B cell (primary cell): ENCODE data around the gene PRSS56. TPM values are rescaled to one million over a fixed set of nuclear protein-coding genes. Genes with fewer than 3 reads are reported as not detected.

ENCODE experiments used
- ATAC-seq: fragments of 200-7000 bp; cut with Tn5 transposase; one replicate; pipeline ENCODE4 v1.10.0; 2021; ENCODE audit warnings: low read depth, mild to moderate bottlenecking, moderate number of reproducible peaks, moderate library complexity
- CTCF ChIA-PET: fragments of 350-600 bp; sonication (Branson Sonifier 250); formaldehyde crosslinking; loops from one replicate; lab custom pipeline; 2021; ENCODE audit warnings: antibody characterized with exemption, inconsistent platforms; lab: Charles Lee
- POLR2A ChIA-PET: fragments of 350-600 bp; sonication (Branson Sonifier 250); formaldehyde crosslinking; loops from one replicate; lab custom pipeline; 2021; ENCODE audit warnings: antibody characterized with exemption; lab: Charles Lee
- DNase-seq: peaks from one replicate; pipeline ENCODE4 v3.0.0; 2013
- H2AFZ ChIP-seq: 2 replicates; pipeline ENCODE4 v1.6.1; 2012; ENCODE audit warnings: mild to moderate bottlenecking, low read depth, low read length; ENCODE audit not compliant: insufficient read depth, poor library complexity, severe bottlenecking
- H3K27ac ChIP-seq, 2 donors: 1 replicate in 1 of 2; 2 replicates in 1 of 2; pipeline ENCODE4 v1.5.1; 2012 to 2013; ENCODE audit warnings: low read length in 2 of 2, mild to moderate bottlenecking in 2 of 2, moderate library complexity in 1 of 2
- H3K27me3 ChIP-seq, 4 experiments: fragments of 200-600 bp in 1 of 4; sonication (generic) in 1 of 4; replicated peaks in 1 of 4; 1 replicate in 2 of 4; 2 replicates in 2 of 4; pipeline versions ENCODE4 v1.6.1 to v1.7.0; 2013 to 2016; ENCODE audit warnings: low read length in 3 of 4, mild to moderate bottlenecking in 2 of 4, mixed read lengths in 1 of 4, moderate library complexity in 1 of 4; ENCODE audit not compliant: insufficient read depth in 4 of 4, control insufficient read depth in 3 of 4; ENCODE audit errors: control extremely low read depth in 1 of 4
- H3K36me3 ChIP-seq, 2 experiments: replicated peaks in 1 of 2; 1 replicate in 1 of 2; 2 replicates in 1 of 2; pipeline versions ENCODE4 v1.6.1 to v1.7.1; 2013; ENCODE audit warnings: low read length in 1 of 2; ENCODE audit not compliant: insufficient read depth in 2 of 2, control insufficient read depth in 1 of 2; ENCODE audit errors: control extremely low read depth in 1 of 2, extremely low read depth in 1 of 2
- H3K4me1 ChIP-seq, 2 donors: fragments of 200-600 bp in 1 of 2; sonication (generic) in 1 of 2; 1 replicate in 1 of 2; 2 replicates in 1 of 2; pipeline versions ENCODE4 v1.5.1 to v1.6.1; 2013 to 2017; ENCODE audit warnings: low read length in 2 of 2; ENCODE audit not compliant: control insufficient read depth in 2 of 2, insufficient read depth in 2 of 2
- H3K4me2 ChIP-seq: replicated peaks from 2 replicates; pipeline ENCODE3; 2012; ENCODE audit warnings: mild to moderate bottlenecking, low read depth, low read length; ENCODE audit not compliant: poor library complexity, severe bottlenecking
- H3K4me3 ChIP-seq, 5 experiments: fragments of 200-600 bp in 1 of 5; sonication (generic) in 1 of 5; 1 replicate in 3 of 5; 2 replicates in 2 of 5; pipeline versions ENCODE4 v1.5.1 to v1.7.0; 2011 to 2016; ENCODE audit warnings: low read length in 4 of 5, mild to moderate bottlenecking in 4 of 5, low read depth in 2 of 5, control low read depth in 1 of 5, moderate library complexity in 1 of 5; ENCODE audit not compliant: insufficient read depth in 1 of 5; ENCODE audit errors: control extremely low read depth in 1 of 5, extremely low read depth in 1 of 5
- H3K79me2 ChIP-seq: fragments of 200-600 bp; sonication (generic); one replicate; pipeline ENCODE4 v1.6.0; 2016; ENCODE audit warnings: low read length; ENCODE audit not compliant: control insufficient read depth, insufficient read depth
- H3K9ac ChIP-seq: fragments of 200-600 bp; sonication (generic); 2 replicates; pipeline ENCODE4 v1.6.1; 2017; ENCODE audit warnings: mild to moderate bottlenecking, low read length, moderate library complexity
- H3K9me3 ChIP-seq, 3 donors: one replicate each; pipeline versions ENCODE4 v1.6.1 to v1.7.1; 2013; ENCODE audit warnings: low read length in 2 of 3; ENCODE audit not compliant: control insufficient read depth in 2 of 3, insufficient read depth in 1 of 3; ENCODE audit errors: control extremely low read depth in 1 of 3
- H4K20me1 ChIP-seq: 2 replicates; pipeline ENCODE4 v1.6.0; 2012; ENCODE audit warnings: mild to moderate bottlenecking, low read length; ENCODE audit not compliant: insufficient read depth, control insufficient read depth, poor library complexity, severe bottlenecking
- H3K27ac Mint-ChIP-seq: one replicate; pipeline ENCODE4 v1.8.0; 2021; ENCODE audit warnings: mixed read lengths
- H3K27me3 Mint-ChIP-seq: one replicate; pipeline ENCODE4 v1.8.0; 2021; ENCODE audit warnings: mixed read lengths
- H3K4me1 Mint-ChIP-seq: one replicate; pipeline ENCODE4 v1.8.0; 2021; ENCODE audit warnings: mixed read lengths
- H3K4me3 Mint-ChIP-seq: one replicate; pipeline ENCODE4 v1.8.0; 2021; ENCODE audit warnings: mixed read lengths
- H3K9me3 Mint-ChIP-seq: one replicate; pipeline ENCODE4 v1.8.0; 2022; ENCODE audit warnings: mixed read lengths; ENCODE audit not compliant: insufficient read depth
- EZH2 ChIP-seq: IDR thresholded peaks from 2 replicates; pipeline ENCODE4 v1.6.1; 2012; ENCODE audit warnings: borderline replicate concordance, low read depth, mild to moderate bottlenecking, moderate library complexity, low read length; ENCODE audit not compliant: insufficient read depth, poor library complexity, severe bottlenecking
- WGBS: methylation state at CpG from one replicate; pipeline ENCODE4 v1.1.5; 2013; ENCODE audit warnings: missing lambda C conversion rate; ENCODE audit not compliant: insufficient coverage; 5-methylcytosine and 5-hydroxymethylcytosine counted together
- intact Hi-C: fragments of 100-400 bp; cut with micrococcal nuclease; formaldehyde crosslinking; loops from one replicate; pipeline ENCODE4 v1.10.0; 2022
- polyA plus RNA-seq: library from polyadenylated mRNA; depleted of rRNA; stranded (reverse); fragments of >200 nt; gene quantifications from 2 replicates; pipeline ENCODE4 v1.2.3, GENCODE V29; 2012
- total RNA-seq, 2 donors: library from RNA; stranded (reverse); fragments of 120-200 nt in 1 of 2; gene quantifications; 1 replicate in 1 of 2; 2 replicates in 1 of 2; pipeline versions ENCODE4 v1.2.3 to v1.2.4, GENCODE V29; 2013 to 2022
- TF ChIP-seq, protein P1 (sequence below): fragments of 200-600 bp; IDR thresholded peaks from one replicate; pipeline ENCODE4 v1.8.0; 2022; ENCODE audit warnings: antibody characterized with exemption, mild to moderate bottlenecking

PRSS56 gene
- total and polyA plus RNA-seq, 2 donors (not counting 1 experiment from before 2014, with no cell fraction given), result not detected

DNA sequence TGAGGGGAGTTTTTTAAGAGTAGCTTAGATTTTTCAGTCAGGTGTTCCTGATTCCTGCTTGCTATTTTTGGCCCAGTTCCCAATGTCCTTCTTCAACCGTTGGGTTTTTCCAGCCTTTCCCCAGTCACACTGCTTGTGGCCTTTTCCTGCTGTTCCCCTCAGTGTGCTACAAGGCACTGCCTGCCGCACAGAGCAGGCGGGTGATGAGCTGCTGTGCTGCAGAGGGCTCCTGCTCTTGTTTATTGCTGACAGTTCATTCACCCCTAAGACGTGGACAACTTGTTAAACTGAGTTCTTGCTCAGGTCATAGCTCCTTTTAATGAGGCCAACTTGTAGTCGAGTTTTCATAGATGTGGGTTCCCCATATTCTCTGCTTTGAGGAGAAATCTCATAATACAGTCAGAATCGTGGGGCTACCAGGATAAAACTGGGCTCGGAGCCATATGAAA, 50.9 kb downstream of the PRSS56 start:
- WGBS, result 96% methylated on average over 7 of the region's 7 CpGs
- Histone ChIP-seq H4K20me1 (no peaks in the 10 kb centered on the region), H3K9ac (no peak overlapping the region), H3K4me1 (no peaks in the 10 kb centered on the region), H3K27ac (no peak overlapping the region), H3K4me2 (no peak overlapping the region), H3K4me3 (no peak overlapping the region), H3K27me3 (no peaks in the 10 kb centered on the region), H2AFZ (no peak overlapping the region), H3K9me3 (no peaks in the 10 kb centered on the region), H3K36me3 (peaks cover 14 to 81% of the 10 kb centered on the region in 2 experiments), H3K79me2 (no peaks in the 10 kb centered on the region)
- no peak for DNase-seq
- intact Hi-C loops, result no loop called here
- no peak for ATAC-seq
- H3K4me1 Mint-ChIP-seq, result no peaks in the 10 kb centered on the region
- H3K27me3 Mint-ChIP-seq, result no peaks in the 10 kb centered on the region
- no peaks in the 10 kb centered on the region for H3K9me3 Mint-ChIP-seq
- H3K27ac Mint-ChIP-seq, result no peak overlapping the region
- TF ChIP-seq, protein P1, sequence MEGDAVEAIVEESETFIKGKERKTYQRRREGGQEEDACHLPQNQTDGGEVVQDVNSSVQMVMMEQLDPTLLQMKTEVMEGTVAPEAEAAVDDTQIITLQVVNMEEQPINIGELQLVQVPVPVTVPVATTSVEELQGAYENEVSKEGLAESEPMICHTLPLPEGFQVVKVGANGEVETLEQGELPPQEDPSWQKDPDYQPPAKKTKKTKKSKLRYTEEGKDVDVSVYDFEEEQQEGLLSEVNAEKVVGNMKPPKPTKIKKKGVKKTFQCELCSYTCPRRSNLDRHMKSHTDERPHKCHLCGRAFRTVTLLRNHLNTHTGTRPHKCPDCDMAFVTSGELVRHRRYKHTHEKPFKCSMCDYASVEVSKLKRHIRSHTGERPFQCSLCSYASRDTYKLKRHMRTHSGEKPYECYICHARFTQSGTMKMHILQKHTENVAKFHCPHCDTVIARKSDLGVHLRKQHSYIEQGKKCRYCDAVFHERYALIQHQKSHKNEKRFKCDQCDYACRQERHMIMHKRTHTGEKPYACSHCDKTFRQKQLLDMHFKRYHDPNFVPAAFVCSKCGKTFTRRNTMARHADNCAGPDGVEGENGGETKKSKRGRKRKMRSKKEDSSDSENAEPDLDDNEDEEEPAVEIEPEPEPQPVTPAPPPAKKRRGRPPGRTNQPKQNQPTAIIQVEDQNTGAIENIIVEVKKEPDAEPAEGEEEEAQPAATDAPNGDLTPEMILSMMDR, result no peak
- no peak for TF ChIP-seq EZH2
- POLR2A ChIA-PET, result no interaction called here
- H3K4me3 Mint-ChIP-seq, result no peak overlapping the region
- CTCF ChIA-PET, result interaction anchor here (0.7 kb wide), 1 partner anchor 15 kb away, joined by 3 read pairs; no protein-coding TSS in a partner anchor

- H3K4me1 Mint-ChIP-seq, result no peaks in the 10 kb centered on the region
- no peak overlapping the region for H3K4me2 ChIP-seq
- CTCF ChIA-PET, result interaction anchor here (0.6 to 1.0 kb wide), 2 partner anchors 11 to 22 kb away, joined by 3 read pairs; partner anchors contain the start of genes EIF4E2 and TIGD1
- no peaks in the 10 kb centered on the region for H3K4me1 ChIP-seq
- no peak for TF ChIP-seq EZH2
- TF ChIP-seq, protein P1, result no peak
- no peaks in the 10 kb centered on the region for H3K9me3 Mint-ChIP-seq
- H4K20me1 ChIP-seq, result no peaks in the 10 kb centered on the region
- H3K79me2 ChIP-seq, result no peaks in the 10 kb centered on the region
- DNase-seq (no peak), ATAC-seq (no peak)
- H3K4me3 ChIP-seq, result no peak overlapping the region
- no peak overlapping the region for H3K4me3 Mint-ChIP-seq
- H2AFZ ChIP-seq, result no peak overlapping the region
- H3K9me3 ChIP-seq, result no peaks in the 10 kb centered on the region
- no peak overlapping the region for H3K27ac Mint-ChIP-seq
- intact Hi-C loops, result no loop called here
- POLR2A ChIA-PET, result no interaction called here
- peaks cover 8 to 70% of the 10 kb centered on the region in 2 experiments for H3K36me3 ChIP-seq
- H3K27me3 ChIP-seq, result no peaks in the 10 kb centered on the region
- H3K27me3 Mint-ChIP-seq, result no peaks in the 10 kb centered on the region
- no peak overlapping the region for H3K27ac ChIP-seq
- no peak overlapping the region for H3K9ac ChIP-seq
These were observed 52.9 kb downstream of the PRSS56 start for GRCh38 chr2:232573042-232573441.
